ENCODE results near the gene SOS2.

DNA sequence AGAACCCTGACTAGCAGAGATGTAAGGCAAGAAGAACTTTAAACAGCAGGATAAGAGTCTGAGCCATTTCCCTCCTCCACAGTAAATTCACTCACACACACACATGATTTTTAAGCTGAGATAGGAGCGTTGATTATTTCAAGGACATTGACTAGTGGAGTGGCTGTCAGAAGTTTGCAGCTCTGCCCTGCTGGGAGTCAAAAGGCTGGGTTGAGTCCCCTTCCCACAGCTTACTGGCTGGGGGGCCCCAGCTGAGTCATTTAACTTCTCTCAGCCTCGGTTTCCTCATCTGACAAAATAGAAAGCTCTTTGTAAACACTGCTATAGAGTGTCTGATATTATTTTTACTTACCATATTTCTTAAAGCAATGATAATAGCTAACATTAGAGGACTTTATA, 143.3 kb downstream of the SOS2 start:
- TF ChIP-seq ZNF565 (CRISPR knock-in tag; conservative IDR thresholded peaks at IDR 0.05; ENCODE audit: low read depth) (no peak), ZFP3 (CRISPR knock-in tag; IDR thresholded peaks at IDR 0.05) (no peak), TOX (CRISPR knock-in tag; IDR thresholded peaks at IDR 0.05; ENCODE audit: borderline replicate concordance) (no peak), ESRRG (CRISPR knock-in tag; IDR thresholded peaks at IDR 0.05) (no peak), PPARA (CRISPR knock-in tag; IDR thresholded peaks at IDR 0.05; ENCODE audit: borderline replicate concordance) (no peak), ZNF8 (CRISPR knock-in tag; IDR thresholded peaks at IDR 0.05) (no peak), ZFP30 (CRISPR knock-in tag; IDR thresholded peaks at IDR 0.05) (no peak), SNAI2 (CRISPR knock-in tag; IDR thresholded peaks at IDR 0.05) (no peak), CSRNP3 (CRISPR knock-in tag; IDR thresholded peaks at IDR 0.05) (no peak), TCF4 (CRISPR knock-in tag; IDR thresholded peaks at IDR 0.05; ENCODE audit: borderline replicate concordance) (no peak), ARNTL (CRISPR knock-in tag; IDR thresholded peaks at IDR 0.05; ENCODE audit: borderline replicate concordance, low read depth) (no peak)
- TF ChIP-seq, protein P1, sequence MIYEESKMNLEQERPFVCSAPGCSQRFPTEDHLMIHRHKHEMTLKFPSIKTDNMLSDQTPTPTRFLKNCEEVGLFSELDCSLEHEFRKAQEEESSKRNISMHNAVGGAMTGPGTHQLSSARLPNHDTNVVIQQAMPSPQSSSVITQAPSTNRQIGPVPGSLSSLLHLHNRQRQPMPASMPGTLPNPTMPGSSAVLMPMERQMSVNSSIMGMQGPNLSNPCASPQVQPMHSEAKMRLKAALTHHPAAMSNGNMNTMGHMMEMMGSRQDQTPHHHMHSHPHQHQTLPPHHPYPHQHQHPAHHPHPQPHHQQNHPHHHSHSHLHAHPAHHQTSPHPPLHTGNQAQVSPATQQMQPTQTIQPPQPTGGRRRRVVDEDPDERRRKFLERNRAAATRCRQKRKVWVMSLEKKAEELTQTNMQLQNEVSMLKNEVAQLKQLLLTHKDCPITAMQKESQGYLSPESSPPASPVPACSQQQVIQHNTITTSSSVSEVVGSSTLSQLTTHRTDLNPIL (CRISPR knock-in tag; IDR thresholded peaks at IDR 0.05; ENCODE audit: low read depth) = no peak
- TF ChIP-seq, protein P2, sequence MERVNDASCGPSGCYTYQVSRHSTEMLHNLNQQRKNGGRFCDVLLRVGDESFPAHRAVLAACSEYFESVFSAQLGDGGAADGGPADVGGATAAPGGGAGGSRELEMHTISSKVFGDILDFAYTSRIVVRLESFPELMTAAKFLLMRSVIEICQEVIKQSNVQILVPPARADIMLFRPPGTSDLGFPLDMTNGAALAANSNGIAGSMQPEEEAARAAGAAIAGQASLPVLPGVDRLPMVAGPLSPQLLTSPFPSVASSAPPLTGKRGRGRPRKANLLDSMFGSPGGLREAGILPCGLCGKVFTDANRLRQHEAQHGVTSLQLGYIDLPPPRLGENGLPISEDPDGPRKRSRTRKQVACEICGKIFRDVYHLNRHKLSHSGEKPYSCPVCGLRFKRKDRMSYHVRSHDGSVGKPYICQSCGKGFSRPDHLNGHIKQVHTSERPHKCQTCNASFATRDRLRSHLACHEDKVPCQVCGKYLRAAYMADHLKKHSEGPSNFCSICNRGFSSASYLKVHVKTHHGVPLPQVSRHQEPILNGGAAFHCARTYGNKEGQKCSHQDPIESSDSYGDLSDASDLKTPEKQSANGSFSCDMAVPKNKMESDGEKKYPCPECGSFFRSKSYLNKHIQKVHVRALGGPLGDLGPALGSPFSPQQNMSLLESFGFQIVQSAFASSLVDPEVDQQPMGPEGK (CRISPR knock-in tag; IDR thresholded peaks at IDR 0.05; ENCODE audit: borderline replicate concordance) = no peak
- TF ChIP-seq, protein P3, sequence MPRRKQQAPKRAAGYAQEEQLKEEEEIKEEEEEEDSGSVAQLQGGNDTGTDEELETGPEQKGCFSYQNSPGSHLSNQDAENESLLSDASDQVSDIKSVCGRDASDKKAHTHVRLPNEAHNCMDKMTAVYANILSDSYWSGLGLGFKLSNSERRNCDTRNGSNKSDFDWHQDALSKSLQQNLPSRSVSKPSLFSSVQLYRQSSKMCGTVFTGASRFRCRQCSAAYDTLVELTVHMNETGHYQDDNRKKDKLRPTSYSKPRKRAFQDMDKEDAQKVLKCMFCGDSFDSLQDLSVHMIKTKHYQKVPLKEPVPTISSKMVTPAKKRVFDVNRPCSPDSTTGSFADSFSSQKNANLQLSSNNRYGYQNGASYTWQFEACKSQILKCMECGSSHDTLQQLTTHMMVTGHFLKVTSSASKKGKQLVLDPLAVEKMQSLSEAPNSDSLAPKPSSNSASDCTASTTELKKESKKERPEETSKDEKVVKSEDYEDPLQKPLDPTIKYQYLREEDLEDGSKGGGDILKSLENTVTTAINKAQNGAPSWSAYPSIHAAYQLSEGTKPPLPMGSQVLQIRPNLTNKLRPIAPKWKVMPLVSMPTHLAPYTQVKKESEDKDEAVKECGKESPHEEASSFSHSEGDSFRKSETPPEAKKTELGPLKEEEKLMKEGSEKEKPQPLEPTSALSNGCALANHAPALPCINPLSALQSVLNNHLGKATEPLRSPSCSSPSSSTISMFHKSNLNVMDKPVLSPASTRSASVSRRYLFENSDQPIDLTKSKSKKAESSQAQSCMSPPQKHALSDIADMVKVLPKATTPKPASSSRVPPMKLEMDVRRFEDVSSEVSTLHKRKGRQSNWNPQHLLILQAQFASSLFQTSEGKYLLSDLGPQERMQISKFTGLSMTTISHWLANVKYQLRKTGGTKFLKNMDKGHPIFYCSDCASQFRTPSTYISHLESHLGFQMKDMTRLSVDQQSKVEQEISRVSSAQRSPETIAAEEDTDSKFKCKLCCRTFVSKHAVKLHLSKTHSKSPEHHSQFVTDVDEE (CRISPR knock-in tag; IDR thresholded peaks at IDR 0.05) = no peak
